A172 (cell line): ENCODE measurements around the gene ADM2. TPM values are rescaled to one million over a fixed set of nuclear protein-coding genes. Genes with fewer than 3 reads are reported as not detected.
A peak's percentile ranks its signal among the peaks of the same experiment; 100 is the strongest.
"Not testable (repeated sequence)": the region's sequence is repeated elsewhere in the genome, so short reads cannot be mapped to it uniquely, and the experiment has no call there.

Experiments used
- DNase-seq: peaks from one replicate; pipeline ENCODE4 v3.0.0-alpha.2; 2015; ENCODE audit warnings: low spot score
- total RNA-seq: library from RNA; depleted of rRNA; stranded (reverse); fragments of >200 nt; shearing (Covaris generic); gene quantifications from 2 replicates; pipeline ENCODE4 v1.2.3, GENCODE V29; 2014

The ADM2 gene
- total RNA-seq, 1 experiment from 2014 or later, result not detected

DNA sequence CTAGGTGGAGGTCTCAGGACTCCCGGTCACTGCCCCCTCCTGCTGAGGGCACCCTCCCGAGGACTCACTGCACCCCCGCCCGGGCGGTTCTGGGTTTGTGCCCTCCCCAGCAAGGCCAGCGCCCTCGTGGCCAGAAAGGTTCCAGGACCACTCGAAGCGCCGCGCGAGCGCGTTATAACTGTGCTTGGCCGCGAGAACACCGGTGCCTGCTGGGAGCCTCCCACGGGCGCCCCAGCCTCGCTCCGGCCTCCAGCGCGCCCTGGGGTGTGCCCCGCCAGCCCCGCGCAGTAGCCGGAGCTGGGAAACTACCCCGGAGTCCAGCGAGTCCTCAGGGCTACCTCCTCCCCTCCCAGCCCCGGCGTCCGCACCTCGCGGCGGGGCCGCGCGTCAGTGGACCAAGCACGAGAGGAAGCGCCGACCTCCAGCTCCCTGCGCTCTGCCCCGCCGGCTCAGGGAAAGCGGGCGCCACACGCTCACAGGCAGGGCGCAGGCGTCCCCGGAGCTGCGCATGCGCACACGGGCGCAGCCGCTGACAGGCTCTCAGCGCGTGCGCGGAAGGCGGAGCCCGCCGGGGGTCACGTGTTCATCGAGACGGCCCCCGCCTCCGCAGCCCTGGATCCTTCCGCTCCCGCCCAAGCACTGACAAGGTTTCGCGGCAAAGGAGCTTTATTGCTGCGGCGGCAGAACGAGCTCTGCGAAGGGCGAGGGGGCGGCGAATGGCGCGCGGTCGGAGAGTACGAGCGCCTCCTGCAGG is 43.9 kb downstream of the ADM2 start, which contains the start of gene SCO2:
SCO2 (minus strand) TSS at position 495 of the 754 bp plus-strand sequence. CDS start 1,187 bp downstream, outside the sequence.
- DNase-seq, result peak; percentile 75

DNA sequence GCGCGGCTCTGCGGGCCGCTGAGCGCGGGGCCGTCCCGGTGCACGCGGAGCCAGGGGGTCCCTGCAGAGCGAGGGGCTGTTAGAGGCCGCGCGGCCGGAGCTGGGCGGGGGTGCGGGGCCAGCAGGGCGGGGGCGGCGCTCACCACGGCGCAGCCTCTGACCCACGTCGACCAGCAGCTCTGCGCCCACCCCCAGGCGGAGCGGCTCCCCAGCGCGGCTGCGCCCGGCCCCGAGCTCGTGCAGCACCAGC is 44.4 kb downstream of the ADM2 start:
- no peak for DNase-seq

DNA sequence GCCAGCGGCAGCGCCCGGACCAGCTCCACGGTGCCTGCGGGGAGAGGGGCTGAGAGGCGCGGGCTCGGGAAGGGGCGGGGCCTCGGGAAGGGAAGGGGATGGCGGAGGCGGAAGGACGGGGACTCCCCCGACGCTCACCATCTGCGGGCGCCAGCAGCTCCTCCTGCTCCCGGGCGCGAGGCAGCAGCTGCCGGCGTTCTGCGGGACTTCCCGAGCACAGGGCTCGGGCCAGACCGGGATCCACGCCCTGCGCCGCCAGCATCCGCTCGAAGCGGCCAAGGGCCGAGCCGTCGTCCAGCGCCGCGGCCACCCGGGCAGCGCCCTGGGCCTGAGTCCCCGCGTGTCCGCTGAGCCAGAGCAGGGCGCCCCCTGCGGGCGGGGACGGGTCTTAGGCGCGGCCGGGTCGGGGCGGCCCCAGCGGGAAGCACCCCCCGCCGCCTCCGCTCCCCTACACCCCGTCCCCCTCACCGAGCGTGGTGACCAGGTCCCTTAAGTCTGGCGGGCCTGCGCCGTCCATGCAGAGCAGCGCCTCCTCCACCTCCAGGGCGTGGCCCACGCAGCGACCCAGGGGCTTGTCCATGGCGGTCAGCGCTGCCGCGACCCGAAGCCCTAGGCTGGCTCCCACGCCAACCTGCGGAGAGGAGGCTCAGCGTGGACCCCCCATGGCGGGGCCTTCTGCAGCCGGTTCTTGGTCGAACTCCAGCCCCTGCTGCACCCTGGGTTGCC is 44.9 kb downstream of the ADM2 start:
- DNase-seq, result peak; percentile 46

DNA sequence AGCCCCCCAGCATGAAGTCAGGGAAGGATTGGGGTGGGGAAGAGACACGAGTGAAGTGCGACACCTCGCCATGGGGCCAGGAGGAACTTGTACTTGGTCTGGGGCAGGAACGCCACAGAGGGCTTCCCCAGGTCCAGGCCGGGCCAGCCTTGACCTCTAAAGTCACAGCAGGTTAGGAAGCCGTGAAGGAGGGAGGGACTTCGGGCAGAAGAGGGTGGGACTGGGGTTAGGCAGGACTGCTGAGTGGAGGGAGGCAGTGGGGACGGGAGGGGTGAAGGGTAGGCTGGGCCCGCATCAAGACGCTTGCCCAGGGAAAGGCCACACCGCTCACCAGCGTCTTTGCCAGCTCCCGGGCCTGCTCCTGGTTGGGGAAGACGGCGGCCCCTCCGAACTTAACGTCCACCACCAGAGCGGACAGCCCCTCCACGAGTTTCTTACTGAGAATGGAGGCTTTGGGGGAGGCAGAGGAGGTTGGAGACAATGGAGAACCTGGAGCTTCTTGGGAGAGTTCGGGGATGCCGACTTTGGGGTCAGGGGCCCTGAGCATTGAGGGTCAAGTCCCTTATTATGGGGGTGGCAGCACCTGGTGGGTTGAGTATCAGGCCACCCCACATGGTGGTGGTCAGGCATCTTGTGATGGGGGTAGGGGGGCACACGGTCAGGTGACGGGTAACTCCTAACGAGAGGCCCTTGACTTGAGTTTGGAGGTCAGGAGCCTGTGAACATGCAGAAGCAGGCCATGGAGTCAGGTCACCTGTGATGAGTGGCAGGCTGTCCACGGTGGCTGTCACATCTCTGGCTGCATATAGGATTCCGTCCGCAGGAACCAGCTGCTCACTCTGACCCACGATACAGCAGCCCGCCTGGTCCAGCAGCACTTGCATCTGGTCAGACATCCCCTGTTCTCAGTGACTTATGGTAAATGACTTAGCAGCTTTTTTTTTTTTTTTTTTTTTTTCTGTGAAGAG is 45.8 kb downstream of the ADM2 start:
- DNase-seq, result no peak

DNA sequence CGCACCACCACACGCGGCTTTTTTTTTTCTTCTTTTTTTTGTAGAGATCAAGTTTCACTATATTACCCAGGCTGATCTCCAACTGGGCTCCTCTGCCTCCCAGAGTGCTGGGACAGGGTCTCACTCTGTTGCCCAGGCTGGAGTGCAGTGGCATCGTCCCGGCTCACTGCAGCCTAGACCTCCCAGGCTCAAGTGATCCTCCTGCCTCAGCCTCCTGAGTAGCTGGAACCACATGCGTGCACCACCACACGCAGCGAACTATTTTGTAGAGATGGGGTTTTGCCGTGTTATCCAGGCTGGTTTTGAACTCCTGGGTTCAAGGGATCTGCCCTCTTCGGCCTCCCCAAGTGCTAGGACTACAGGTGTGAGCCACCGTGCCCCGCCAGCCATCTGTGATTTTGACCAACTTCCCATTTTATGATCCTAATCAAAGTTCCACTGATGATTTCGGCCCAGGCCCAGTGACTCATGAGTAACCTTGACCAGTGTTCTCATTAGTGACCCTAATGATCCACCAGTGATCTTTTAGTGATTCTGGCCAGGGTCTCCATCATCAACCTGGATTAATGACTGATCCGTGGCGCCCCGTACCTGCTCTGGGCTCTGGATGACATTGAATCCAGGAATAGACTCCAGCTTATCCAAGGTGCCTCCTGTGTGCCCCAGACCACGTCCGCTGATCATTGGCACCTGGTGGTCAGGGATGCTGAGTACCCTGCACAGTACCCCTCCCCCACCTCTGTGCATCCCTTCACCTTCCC is 46.8 kb downstream of the ADM2 start:
- DNase-seq, result no peak

DNA sequence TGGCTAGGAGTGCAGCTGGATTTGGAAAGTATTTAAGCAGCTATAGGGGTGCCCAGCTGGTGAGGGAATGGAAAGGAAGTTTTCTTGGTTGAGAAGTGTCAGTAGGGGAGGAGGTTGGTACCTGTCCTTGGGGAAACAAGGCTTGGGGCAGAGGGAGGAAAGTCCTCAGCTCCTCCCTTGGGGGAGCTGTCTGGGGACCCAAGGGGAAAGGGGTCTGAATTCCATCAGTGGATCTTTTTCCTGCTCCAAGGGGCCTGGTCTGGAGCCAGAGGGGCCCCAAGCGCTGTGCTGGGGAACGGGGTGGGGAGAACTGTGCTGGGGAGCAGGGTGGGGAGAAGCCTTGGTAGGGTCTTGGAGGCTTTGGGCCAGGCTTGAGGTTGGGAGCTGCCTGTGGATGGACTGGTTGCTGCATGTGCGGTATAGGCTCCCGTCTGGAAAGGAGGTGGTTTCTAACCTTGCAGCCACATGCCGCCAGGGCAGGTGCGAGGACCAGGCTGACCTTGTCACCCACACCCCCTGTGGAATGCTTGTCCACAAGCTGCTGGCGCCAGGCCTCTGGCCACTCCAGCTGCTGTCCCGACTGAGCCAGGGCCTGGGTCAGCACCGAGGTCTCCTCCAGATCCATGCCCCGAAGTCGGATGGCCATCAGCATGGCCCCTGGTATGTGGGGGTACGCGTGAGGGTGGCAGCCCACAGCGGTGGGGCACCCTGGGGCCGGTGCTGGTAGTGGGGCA is 47.5 kb downstream of the ADM2 start:
- no peak for DNase-seq

DNA sequence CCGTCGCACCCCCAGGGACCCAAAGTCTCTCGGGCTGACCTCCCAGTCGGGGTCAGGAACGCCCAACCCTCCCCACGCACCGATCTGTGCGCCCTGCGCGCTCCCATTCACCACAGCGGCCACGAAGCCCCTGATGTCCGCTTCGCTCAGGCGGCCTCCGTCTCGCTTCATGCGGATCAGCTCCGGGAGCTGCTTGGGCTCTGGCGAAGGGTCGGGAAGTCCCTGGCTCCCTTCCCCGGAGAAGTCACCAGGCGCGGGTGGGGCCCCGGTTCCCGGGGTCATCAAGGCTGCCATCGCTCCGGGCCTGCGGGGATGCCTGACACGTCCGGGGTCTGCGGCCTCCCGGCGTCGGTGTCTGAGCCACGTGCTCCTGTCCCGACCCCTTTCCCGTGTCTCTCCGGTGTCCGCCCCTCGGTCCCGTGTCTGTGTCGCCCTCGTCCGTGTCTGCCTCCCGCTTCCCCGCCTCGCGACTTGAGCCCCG is 48.1 kb downstream of the ADM2 start:
- DNase-seq, result no peak

DNA sequence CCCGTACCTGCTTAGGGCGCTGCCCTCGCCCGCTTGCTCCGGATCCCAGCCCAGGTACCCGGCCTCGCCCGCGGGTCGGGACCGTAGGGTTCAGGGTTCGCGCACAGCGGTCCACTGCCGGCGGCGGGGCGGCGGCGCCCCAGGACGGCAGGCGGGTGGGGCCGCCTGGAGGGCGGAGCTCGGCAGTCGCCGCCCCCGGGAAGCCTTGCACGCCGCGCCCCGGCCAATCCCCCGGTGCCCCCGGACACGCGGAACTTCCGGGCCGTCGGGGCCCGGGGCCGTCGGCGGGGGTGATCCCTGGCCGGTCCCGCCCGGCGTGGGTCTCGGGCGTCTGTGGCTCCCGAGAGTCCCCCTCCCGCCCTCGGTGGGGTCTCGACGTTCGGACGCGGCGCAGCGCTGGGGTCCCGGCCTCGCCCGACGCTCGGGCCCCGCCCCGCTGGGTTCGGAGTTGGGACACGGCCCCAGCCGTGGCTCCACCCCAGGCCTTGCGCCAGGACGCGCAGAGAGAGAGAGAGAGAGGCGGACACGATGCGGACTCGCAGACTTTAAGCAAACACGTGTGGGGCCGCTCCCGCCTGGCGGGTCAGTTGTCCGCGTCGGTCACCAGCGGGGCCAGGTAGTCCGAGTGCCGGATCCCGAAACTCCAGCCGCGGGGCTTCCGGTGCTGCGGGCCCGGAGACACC is 48.7 kb downstream of the ADM2 start, which contains the start of gene TYMP:
TYMP (minus strand) TSS at position 116 of the 683 bp plus-strand sequence. CDS start 303 bp downstream, outside the sequence.
- no peak for DNase-seq

DNA sequence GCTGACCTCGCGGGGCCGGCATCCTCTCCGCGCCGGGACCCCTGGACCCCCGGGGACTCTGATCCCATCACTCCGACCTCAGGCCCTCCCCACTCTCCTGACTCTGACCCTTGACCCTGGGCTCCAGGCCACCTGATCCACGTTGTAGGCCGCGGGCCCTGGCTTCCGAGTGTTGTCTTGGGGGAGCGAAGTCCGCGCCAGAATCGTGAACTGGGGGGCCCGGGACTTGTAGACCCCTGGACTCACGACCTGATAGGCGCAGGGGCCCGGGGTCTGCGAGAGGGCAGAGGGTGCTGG is 49.2 kb downstream of the ADM2 start:
- DNase-seq, result no peak

DNA sequence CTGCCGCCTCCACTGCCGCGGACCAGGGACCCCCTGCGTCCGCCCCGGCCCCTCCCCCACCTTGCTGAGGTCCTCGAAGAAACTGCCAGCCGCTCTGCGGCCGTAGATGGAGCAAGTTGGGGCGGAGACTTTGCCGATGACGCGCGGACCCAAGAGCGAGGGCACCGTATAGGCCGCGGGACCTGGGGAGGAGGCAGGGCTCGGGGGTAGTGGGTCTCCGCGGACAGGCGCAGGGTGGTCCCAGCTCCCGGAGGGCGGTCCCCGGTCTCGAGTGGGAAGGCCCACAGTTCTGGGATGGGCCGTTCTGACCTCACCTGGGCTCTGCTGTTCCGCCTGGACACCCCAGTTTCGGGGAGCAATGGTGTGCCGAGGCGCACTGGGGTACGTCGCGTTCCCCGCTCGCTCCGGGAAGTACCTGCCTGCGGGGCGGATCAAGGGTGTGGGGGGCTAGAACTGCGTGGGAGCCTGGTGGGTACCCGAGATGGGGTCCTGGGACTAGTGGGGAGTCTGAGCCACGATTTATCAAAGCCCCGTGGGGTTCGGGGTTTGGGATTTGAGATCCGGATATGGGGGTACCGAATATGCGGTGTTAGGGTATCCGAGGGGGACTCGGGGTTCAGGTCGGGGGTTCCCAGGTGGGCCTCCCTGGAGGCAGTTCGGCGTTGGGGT is 49.7 kb downstream of the ADM2 start:
- no peak for DNase-seq

DNA sequence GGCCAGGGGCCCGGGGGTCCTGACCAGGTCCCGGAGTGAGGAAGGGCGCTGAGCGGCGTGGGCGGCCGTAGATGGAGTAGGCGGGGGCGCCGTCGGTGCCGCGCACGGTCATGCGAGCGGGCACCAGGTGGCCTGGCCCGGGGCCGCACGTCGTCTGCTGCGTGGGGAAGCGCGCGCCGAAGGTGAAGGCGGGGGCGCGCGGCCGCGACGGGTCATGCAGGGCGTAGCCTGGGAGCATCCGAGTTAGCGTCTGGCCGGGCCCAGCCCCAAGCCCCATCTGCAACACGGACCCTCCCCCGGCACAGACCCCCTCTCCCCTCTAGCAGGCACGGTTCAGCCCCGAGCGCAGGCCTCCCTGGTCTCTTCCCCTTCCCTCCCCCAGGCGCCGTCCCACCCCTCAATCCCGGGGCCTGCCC is 50.2 kb downstream of the ADM2 start:
- no peak for DNase-seq

DNA sequence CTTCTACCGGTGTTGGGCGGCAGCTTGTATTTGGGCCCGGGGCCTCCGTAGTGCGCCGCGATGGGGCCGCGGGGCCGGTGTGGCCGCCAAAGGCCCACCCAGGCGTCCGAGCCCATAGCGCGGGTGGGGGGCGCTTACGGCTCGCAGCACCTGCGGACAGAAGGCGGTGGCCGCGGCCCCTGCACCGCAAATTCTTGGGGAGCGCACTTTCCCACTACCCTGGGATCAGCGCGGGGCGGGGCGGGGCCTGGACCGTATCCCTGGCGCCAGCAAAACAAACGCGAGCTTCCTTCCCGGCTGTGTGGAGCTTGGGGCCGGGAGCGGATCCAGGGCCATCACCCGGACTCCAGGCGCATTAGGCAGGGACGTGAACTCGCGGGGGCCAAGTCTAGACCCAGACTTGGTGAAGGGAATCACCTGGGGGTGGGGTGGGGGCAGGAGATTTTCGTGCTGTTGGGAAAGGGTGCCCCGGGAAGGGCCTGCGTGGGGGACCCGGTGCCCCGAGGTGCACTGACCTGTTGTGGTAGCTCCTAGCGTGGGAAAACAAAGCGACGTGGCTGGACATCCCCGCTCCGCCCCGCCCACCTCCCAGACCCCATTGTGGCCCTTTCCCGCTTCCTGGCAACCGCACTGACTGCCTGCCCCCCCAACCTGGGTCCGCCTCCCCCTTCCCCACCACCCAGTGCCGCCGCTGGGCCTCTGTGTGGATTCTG is 50.8 kb downstream of the ADM2 start:
- DNase-seq, result no peak

DNA sequence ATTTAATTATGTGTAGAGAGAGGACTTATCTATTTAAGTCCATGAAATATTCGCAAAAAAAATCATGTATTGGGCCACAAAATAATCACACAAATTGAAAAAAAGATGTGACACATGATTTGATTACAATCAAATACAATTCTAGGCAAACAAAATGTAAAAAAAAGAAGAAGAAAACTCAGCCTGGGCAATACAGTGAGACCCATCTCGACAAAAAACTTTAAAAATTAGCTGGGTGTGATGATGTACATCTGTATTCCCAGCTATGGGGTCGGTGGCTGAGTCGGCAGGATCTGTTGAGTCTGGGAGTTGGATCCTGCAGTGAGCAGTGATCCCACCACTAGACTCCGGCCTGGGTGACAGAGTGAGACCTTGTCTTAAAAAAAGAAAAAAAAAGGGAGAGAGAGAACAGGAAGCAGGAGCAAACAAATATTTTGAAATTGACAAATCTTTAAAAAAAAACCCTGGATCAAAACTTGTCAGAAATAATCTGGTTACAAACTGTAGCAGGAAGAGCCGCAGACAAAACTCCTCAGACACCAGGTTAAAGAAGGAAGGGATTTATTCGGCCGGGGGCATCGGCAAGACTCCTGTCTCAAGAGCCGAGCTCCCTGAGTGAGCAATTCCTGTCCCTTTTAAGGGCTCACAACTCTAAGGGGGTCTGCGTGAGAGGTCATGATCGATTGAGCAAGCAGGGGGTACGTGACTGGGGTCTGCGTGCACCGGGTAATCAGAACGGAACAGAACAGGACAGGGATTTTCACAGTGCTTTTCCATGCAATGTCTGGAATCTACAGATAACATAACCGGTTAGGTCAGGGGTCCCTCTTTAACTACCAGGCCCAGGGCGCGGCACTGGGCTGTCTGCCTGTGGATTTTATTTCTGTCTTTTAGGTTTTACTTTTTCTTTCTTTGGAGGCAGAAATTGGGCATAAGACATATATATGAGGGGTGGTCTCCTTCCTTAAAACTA is 51.8 kb downstream of the ADM2 start:
- DNase-seq, result no peak

DNA sequence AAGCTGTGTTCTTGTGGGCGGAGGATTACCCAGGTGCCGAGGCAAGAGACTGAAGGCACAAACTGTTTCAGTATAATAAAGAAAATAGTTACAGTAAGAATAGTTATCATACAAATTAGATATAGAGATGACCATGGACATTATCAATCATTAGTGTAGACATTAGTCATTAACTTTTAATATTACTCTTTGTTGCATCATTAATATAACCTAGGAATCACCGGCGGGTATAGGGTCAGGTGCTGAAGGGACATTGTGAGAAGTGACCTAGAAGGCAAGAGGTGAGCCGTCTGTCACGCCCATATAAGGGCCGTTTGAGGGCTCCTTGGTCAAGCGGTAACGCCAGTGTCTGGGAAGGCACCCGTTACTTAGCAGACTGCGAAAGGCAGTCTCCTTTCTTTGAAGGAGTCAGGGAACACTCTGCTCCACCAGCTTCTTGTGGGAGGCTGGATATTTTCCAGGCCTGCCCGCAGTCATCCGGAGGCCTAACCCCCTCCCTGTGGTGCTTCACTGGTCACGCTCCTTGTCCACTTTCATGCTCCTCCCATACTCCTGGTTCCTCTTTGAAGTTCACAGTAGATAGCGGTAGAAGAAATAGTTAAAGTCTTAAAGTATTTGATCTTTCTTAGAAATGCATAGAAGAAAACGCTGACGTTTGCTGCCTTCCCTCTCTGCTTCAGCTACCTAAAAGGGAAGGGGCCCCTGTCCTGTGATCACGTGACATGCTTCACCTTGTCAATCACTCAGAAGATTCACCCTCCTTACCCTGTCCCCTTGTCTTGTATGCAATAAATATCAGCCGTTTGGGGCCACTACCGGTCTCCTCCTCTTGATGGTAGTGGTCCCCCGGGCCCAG is 52.7 kb downstream of the ADM2 start:
- not testable (repeated sequence) for DNase-seq

DNA sequence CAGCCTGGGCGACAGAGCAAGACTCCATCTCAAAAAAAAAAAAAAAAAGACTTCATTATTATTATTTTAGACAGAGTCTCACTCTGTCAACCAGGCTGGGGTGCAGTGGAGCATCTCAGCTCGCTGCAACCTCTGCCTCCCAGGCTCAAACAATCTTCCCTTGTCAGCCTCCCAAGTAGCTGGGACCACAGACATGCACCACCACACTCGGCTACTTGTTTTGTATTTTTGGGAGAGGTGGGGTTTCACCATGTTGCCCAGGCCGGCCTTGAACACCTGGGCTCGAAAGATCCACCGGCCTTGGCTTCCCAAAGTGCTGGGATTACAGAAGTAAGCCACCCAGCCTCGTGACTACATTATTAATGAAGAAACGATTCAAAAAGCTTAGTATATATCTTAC is 53.8 kb downstream of the ADM2 start:
- DNase-seq, result no peak
